Measurements from ENCODE around the gene CLIC1.

DNA sequence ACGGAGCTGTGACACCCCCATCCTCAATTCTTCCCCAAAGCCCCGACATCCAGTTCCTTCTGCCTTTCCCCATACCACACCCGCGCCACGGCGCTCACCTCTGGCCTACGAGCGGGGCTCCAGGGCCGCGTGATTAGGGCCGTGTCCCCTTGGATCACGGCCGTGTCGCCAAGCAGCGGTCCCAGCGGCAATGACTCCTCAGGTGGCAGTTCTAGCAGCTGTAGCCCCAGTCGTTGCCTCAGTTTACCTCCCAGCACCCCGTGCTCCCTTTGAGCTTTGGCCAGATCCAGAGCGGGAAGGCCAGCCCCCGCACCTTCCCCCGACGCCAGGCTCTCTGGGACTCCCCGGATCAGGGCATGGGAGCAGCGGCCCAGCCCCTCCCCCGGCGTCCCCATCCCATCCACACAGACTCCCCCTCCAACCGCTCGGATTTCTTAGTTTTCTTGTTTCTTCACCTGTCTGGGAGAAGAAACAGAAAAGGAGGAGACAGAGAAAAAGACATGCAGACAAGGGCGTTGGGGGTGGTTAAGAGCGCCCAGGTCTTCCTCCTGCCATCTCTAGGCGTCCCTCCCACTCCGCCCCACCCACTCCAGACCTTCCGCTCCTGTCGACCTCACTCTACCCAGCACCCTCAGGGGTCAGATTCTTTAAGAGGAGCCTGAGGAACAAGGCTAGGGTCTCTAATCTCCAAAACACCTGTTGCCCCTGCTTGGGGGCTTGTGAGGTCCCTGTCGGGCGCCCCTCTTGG lies 7.4 kb downstream of the CLIC1 start, which contains the start of gene DDAH2:
- no peak for TF ChIP-seq EZH2 (IDR thresholded peaks at IDR 0.05; ENCODE audit: borderline replicate concordance)
- TF ChIP-seq, protein P1, sequence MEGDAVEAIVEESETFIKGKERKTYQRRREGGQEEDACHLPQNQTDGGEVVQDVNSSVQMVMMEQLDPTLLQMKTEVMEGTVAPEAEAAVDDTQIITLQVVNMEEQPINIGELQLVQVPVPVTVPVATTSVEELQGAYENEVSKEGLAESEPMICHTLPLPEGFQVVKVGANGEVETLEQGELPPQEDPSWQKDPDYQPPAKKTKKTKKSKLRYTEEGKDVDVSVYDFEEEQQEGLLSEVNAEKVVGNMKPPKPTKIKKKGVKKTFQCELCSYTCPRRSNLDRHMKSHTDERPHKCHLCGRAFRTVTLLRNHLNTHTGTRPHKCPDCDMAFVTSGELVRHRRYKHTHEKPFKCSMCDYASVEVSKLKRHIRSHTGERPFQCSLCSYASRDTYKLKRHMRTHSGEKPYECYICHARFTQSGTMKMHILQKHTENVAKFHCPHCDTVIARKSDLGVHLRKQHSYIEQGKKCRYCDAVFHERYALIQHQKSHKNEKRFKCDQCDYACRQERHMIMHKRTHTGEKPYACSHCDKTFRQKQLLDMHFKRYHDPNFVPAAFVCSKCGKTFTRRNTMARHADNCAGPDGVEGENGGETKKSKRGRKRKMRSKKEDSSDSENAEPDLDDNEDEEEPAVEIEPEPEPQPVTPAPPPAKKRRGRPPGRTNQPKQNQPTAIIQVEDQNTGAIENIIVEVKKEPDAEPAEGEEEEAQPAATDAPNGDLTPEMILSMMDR (IDR thresholded peaks at IDR 0.05; ENCODE audit: poor library complexity): peak; percentile 76
- TF ChIP-seq EZH2phosphoT487 (IDR thresholded peaks at IDR 0.05; ENCODE audit: low read depth, severe bottlenecking, unreplicated experiment): no peak
